Stimulated activated CD4-positive, alpha-beta T cell treated with anti-CD3 and anti-CD28 coated beads, Interleukin-1b, Interleukin-23, amount 100 ng/mL, for 48 hours (primary cell): ENCODE results near the gene LRBA.

Source experiments
- DNase-seq: peaks from one replicate; pipeline ENCODE4 v3.0.0-alpha.2; 2020

Gene LRBA

GRCh38 chr4:150217192-150217591 is 797.9 kb downstream of the LRBA start:
- DNase-seq: no peak

- DNase-seq: no peak
Measured at GRCh38 chr4:150216726-150217125, 798.4 kb downstream of the LRBA start.

DNA sequence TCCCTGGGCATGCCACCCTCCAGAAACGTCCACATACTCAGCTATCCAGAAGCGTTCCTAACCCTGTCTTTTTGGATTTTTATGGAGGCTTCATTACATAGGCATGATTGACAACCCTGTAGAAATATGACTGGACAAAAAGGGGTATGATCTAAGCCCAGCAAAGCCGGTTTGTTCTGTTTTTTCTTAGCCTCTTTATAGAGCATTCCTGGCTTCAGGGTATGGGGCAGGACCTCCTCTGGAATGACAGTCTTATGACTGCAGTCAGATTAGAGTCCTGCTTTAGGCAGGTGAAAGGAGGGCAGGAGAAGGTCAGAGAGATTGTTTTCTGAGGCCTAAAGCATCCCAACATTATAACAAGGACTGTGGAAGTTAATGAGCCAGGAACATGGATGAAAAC is 799.5 kb downstream of the LRBA start:
- no peak for DNase-seq
